Activated B cell treated with CpG ODN at 0.5 μM for 24 hours (primary cell): ENCODE data around the gene PTPN13. TPM values are rescaled to one million over a fixed set of nuclear protein-coding genes. Genes with fewer than 3 reads are reported as not detected.

ENCODE experiments used
- ATAC-seq: fragments of 200-7000 bp; cut with Tn5 transposase; one replicate; pipeline ENCODE4 v1.10.0; 2021; ENCODE audit warnings: low read depth, mild to moderate bottlenecking, moderate library complexity
- CTCF ChIA-PET: fragments of 350-600 bp; sonication (Branson Sonifier 250); formaldehyde crosslinking; loops from one replicate; lab custom pipeline; 2021; ENCODE audit warnings: antibody characterized with exemption; lab: Charles Lee
- POLR2A ChIA-PET: fragments of 350-600 bp; sonication (Branson Sonifier 250); formaldehyde crosslinking; loops from one replicate; lab custom pipeline; 2021; ENCODE audit warnings: antibody characterized with exemption; lab: Charles Lee
- DNase-seq: peaks from one replicate; pipeline ENCODE4 v3.0.0; 2022
- H3K27ac Mint-ChIP-seq: one replicate; pipeline ENCODE4 v1.8.0; 2020; ENCODE audit warnings: mixed read lengths
- H3K27me3 Mint-ChIP-seq: one replicate; pipeline ENCODE4 v1.8.0; 2021; ENCODE audit warnings: mixed read lengths
- H3K36me3 Mint-ChIP-seq: one replicate; pipeline ENCODE4 v1.8.0; 2021; ENCODE audit warnings: low read depth, mixed read lengths
- H3K4me1 Mint-ChIP-seq: one replicate; pipeline ENCODE4 v1.8.0; 2021; ENCODE audit warnings: mixed read lengths
- H3K4me3 Mint-ChIP-seq: one replicate; pipeline ENCODE4 v1.8.0; 2020; ENCODE audit warnings: mild to moderate bottlenecking, mixed read lengths
- H3K9me3 Mint-ChIP-seq: one replicate; pipeline ENCODE4 v1.8.0; 2020; ENCODE audit warnings: mixed read lengths
- intact Hi-C: fragments of 100-400 bp; cut with micrococcal nuclease; formaldehyde crosslinking; loops from one replicate; pipeline ENCODE4 v1.15.1; 2024
- total RNA-seq: library from RNA; stranded (reverse); gene quantifications from 2 replicates; pipeline ENCODE4 v1.2.3, GENCODE V29; 2022
- TF ChIP-seq, protein P1 (sequence below): fragments of 200-600 bp; IDR thresholded peaks from one replicate; pipeline ENCODE4 v1.8.0; 2022; ENCODE audit warnings: antibody characterized with exemption, mild to moderate bottlenecking

The PTPN13 gene
- total RNA-seq, 1 donor from 2014 or later: 0.07 TPM

DNA sequence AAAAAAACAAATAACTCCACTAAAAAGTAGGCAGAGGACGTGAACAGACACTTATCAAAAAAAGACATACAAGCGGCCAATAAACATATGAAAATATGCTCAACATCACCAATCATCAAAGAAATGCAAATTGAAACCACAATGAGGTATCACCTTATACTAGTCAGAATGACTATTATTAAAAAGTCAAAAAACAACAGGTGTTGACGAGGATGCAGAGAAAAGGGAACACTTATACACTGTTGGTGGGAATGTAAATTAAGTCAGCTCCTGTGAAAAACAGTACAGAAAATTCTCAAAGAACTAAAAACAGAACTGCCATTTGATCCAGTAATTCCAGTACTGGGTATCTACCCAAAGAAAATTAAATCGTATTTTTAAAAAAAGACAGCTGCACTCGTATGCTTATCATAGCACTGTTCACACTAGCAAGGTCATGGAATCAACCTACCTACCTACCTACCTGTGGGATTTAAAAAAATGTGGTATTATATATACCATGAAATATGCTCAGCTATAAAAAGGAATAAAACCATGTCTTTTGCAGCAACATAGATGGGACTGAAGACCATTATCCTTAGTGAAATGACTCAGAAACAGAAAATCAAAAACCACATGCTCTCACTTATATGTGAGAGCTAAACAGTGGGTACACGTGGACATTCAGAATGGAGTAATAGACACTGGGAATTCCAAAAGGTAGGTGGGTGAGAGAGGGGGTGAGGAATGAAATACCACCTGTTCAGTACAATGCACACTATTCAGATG is 24.8 kb upstream of the PTPN13 start:
- H3K27me3 Mint-ChIP-seq: no peaks in the 10 kb centered on the region
- ChIA-PET CTCF (no interaction called here), POLR2A (no interaction called here)
- no peak overlapping the region for H3K27ac Mint-ChIP-seq
- intact Hi-C loops: no loop called here
- TF ChIP-seq, protein P1, sequence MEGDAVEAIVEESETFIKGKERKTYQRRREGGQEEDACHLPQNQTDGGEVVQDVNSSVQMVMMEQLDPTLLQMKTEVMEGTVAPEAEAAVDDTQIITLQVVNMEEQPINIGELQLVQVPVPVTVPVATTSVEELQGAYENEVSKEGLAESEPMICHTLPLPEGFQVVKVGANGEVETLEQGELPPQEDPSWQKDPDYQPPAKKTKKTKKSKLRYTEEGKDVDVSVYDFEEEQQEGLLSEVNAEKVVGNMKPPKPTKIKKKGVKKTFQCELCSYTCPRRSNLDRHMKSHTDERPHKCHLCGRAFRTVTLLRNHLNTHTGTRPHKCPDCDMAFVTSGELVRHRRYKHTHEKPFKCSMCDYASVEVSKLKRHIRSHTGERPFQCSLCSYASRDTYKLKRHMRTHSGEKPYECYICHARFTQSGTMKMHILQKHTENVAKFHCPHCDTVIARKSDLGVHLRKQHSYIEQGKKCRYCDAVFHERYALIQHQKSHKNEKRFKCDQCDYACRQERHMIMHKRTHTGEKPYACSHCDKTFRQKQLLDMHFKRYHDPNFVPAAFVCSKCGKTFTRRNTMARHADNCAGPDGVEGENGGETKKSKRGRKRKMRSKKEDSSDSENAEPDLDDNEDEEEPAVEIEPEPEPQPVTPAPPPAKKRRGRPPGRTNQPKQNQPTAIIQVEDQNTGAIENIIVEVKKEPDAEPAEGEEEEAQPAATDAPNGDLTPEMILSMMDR: no peak
- no peaks in the 10 kb centered on the region for H3K36me3 Mint-ChIP-seq
- no peaks in the 10 kb centered on the region for H3K9me3 Mint-ChIP-seq
- H3K4me3 Mint-ChIP-seq: no peak overlapping the region
- DNase-seq: no peak
- no peaks in the 10 kb centered on the region for H3K4me1 Mint-ChIP-seq
- ATAC-seq: no peak

DNA sequence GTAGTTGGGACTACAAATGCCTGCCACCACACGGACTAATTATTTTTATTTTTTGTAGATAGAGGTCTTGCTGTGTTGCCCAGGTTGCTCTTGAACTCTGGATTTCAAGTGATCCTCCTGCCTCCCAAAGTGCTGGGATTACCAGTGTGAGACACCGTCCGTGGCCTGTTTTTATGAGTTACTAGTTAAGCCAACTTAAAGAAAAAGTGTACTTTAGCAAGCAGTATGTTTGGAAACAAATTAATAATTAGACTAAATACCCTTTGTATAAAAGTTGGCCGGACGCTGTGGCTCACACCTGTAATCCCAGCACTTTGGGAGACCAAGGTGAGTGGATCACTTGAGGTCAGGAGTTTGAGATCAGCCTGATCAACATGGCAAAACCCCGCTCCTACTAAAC is 14.2 kb upstream of the PTPN13 start:
- Mint-ChIP-seq H3K36me3 (no peaks in the 10 kb centered on the region), H3K27me3 (peaks cover 5% of the 10 kb centered on the region), H3K4me1 (no peaks in the 10 kb centered on the region), H3K9me3 (no peaks in the 10 kb centered on the region), H3K27ac (no peak overlapping the region), H3K4me3 (no peak overlapping the region)
- ChIA-PET POLR2A (no interaction called here), CTCF (no interaction called here)
- DNase-seq: no peak
- no peak for ATAC-seq
- intact Hi-C loops: no loop called here
- TF ChIP-seq, protein P1: no peak

DNA sequence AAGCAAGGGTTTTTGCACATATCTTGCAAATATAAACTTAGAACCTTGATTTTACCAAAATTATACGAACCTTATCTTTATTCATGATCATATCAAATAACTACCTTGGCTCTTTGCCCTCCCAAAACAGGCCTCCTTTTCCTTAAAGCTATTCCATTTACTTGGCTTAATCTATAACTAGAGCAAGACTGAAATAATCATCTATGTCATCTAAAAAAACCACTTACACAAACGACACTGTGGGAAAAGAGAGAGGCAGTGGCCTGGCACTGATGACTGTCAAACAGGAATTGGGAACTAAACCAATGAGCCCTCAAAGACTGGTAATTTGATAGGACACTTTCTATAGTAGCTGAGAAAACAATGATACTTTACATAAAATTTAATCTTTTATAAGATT is 11.7 kb upstream of the PTPN13 start:
- H3K36me3 Mint-ChIP-seq: no peaks in the 10 kb centered on the region
- CTCF ChIA-PET: no interaction called here
- intact Hi-C loops: no loop called here
- peaks cover 5% of the 10 kb centered on the region for H3K4me1 Mint-ChIP-seq
- no peak for DNase-seq
- no peak overlapping the region for H3K4me3 Mint-ChIP-seq
- ATAC-seq: no peak
- TF ChIP-seq, protein P1: no peak
- POLR2A ChIA-PET: no interaction called here
- H3K9me3 Mint-ChIP-seq: no peaks in the 10 kb centered on the region
- H3K27me3 Mint-ChIP-seq: peaks cover 7% of the 10 kb centered on the region
- no peak overlapping the region for H3K27ac Mint-ChIP-seq

DNA sequence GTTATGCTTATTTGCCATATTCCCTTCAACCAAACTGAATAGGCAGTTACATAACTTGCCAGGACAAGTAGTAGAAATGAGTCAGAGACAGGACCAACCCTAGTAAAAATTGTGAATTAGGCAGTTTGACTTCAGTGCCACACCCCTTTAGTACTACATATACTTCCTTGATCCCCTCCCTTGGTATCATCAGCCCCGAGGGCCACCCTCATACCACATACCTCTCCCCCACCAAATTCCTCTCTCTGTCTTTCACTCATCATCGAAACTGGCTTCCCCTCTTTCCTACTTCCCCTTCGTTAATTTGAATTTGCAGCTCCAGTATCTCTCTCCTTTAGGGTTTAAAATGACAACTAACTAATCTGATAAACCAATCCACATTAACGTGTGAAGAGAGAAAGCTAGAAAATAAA is 7.9 kb upstream of the PTPN13 start:
- intact Hi-C loops: loop anchor here (1.0 kb wide), 1 partner anchor 8 kb away; the partner anchor contains the start of gene PTPN13
- no peak overlapping the region for H3K4me3 Mint-ChIP-seq
- no peak for ATAC-seq
- POLR2A ChIA-PET: no interaction called here
- no peaks in the 10 kb centered on the region for H3K36me3 Mint-ChIP-seq
- peaks cover 6% of the 10 kb centered on the region for H3K27me3 Mint-ChIP-seq
- TF ChIP-seq, protein P1: no peak
- no peak for DNase-seq
- H3K9me3 Mint-ChIP-seq: no peaks in the 10 kb centered on the region
- peaks cover 5% of the 10 kb centered on the region for H3K4me1 Mint-ChIP-seq
- CTCF ChIA-PET: no interaction called here
- H3K27ac Mint-ChIP-seq: no peak overlapping the region

DNA sequence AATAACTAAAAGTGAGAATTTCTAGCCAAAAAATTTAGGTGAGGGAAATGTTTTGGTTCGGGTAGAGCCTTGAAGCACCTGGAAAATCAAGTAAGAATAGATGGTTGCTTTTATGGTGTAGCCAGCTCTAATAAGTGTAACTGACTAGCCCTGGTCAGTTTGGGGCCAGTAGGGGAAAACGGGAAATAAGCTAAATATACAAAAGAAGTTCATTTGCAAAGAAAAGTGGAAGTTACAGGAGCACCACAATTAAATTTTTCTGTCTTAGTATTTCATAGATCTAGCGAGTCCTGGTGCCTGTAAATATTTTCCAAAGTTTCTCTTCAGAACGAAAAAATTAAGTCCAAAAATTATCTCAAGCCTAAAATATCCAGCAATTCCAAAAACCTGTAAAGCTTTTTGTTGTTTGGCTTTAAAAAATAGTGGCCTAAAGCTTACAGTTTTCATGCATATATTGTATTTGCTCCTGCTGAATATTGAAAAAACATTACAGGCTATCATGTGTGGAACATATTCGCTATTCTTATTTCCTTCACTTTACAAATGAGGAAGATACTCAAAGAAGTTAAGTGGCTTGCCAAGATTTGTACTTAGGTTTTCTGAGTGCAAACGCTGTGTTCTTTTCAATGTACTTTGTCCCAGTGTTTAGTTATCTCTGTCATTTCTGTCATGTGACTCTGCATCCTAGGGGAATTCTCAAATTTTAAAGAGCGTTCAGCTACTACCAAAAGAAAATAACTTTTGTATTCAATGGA is 7.3 kb upstream of the PTPN13 start:
- Mint-ChIP-seq H3K27me3 (peaks cover 6% of the 10 kb centered on the region), H3K9me3 (no peaks in the 10 kb centered on the region), H3K27ac (no peak overlapping the region), H3K4me1 (peaks cover 5% of the 10 kb centered on the region), H3K36me3 (no peaks in the 10 kb centered on the region), H3K4me3 (no peak overlapping the region)
- DNase-seq: no peak
- ATAC-seq: no peak
- POLR2A ChIA-PET: no interaction called here
- CTCF ChIA-PET: no interaction called here
- TF ChIP-seq, protein P1: no peak
- intact Hi-C loops: loop anchor here (1.0 kb wide), 1 partner anchor 7 kb away; the partner anchor contains the start of gene PTPN13
